Panc1 (cell line): Measurements from ENCODE around the gene STOX2. TPM values are rescaled to one million over a fixed set of nuclear protein-coding genes. Genes with fewer than 3 reads are reported as not detected.

Experiments
- ATAC-seq: fragments of 200-7000 bp; cut with Tn5 transposase; 2 replicates; pipeline ENCODE4 v1.9.1; 2020; ENCODE audit warnings: mild to moderate bottlenecking, moderate library complexity
- BruUV-seq: library from RNA; stranded (reverse); fragments of 400-500 nt; replicated peaks from 2 replicates; lab custom pipeline; 2021; lab: Mats Ljungman, UMichigan
- CTCF ChIA-PET: fragments of 300-600 bp; sonication (Branson Sonifier 250); formaldehyde crosslinking; loops from one replicate; lab custom pipeline; 2022; ENCODE audit warnings: antibody characterized with exemption; lab: Charles Lee
- POLR2A ChIA-PET: fragments of 300-600 bp; sonication (Branson Sonifier 250); formaldehyde crosslinking; loops from one replicate; lab custom pipeline; 2022; ENCODE audit warnings: antibody characterized with exemption; lab: Charles Lee
- DNase-seq: peaks from one replicate; pipeline ENCODE4 v3.0.0-alpha.2; 2010; ENCODE audit warnings: low read depth, low spot score
- H3K27ac ChIP-seq: 2 replicates; pipeline ENCODE4 v1.5.1; 2011; ENCODE audit warnings: mild to moderate bottlenecking, low read length, inconsistent platforms
- H3K27me3 ChIP-seq: fragments of 200-500 bp; sonication (Bioruptor generic); 2 replicates; pipeline ENCODE4 v1.6.0; 2014; ENCODE audit warnings: low read length, inconsistent platforms; ENCODE audit not compliant: control insufficient read depth, insufficient read depth
- H3K36me3 ChIP-seq: fragments of 200-500 bp; sonication (Bioruptor generic); 2 replicates; pipeline ENCODE4 v1.5.1; 2014; ENCODE audit warnings: inconsistent platforms, mild to moderate bottlenecking, low read length, moderate library complexity; ENCODE audit not compliant: control insufficient read depth, insufficient read depth
- H3K4me1 ChIP-seq: 2 replicates; pipeline ENCODE4 v1.5.1; 2011; ENCODE audit warnings: inconsistent platforms, mild to moderate bottlenecking, low read length, moderate library complexity; ENCODE audit not compliant: control insufficient read depth, insufficient read depth
- H3K4me3 ChIP-seq, 2 experiments: 2 replicates each; pipeline ENCODE4 v1.5.1; 2011 to 2012; ENCODE audit warnings: low read depth in 2 of 2, low read length in 2 of 2, mild to moderate bottlenecking in 2 of 2, inconsistent platforms in 1 of 2, moderate library complexity in 1 of 2
- H3K9me3 ChIP-seq: fragments of 200-500 bp; sonication (Bioruptor generic); 2 replicates; pipeline ENCODE4 v1.5.1; 2014; ENCODE audit warnings: low read depth, mild to moderate bottlenecking, inconsistent platforms, low read length, moderate library complexity; ENCODE audit not compliant: control insufficient read depth, insufficient read depth
- POLR2AphosphoS5 ChIP-seq: IDR thresholded peaks from 2 replicates; pipeline ENCODE4 v1.6.1; 2012; ENCODE audit warnings: mild to moderate bottlenecking, low read depth, low read length, moderate library complexity
- REST ChIP-seq, 2 experiments: IDR thresholded peaks; 2 replicates each; pipeline ENCODE4 v1.6.1; 2011 to 2012; ENCODE audit warnings: low read depth in 2 of 2, control low read depth in 1 of 2, low read length in 1 of 2, mild to moderate bottlenecking in 1 of 2, moderate library complexity in 1 of 2; ENCODE audit not compliant: insufficient read depth in 1 of 2
- SIN3A ChIP-seq: IDR thresholded peaks from 2 replicates; pipeline ENCODE4 v1.6.1; 2012; ENCODE audit warnings: low read depth, mild to moderate bottlenecking, low read length, moderate library complexity, borderline replicate concordance; ENCODE audit not compliant: insufficient read depth
- TCF7L2 ChIP-seq: IDR thresholded peaks from 2 replicates; pipeline ENCODE4 v1.6.1; 2011; ENCODE audit warnings: mild to moderate bottlenecking, low read depth, low read length, inconsistent platforms
- in situ Hi-C: cut with HindIII; loops from 2 replicates; pipeline ENCODE4 v1.10.0; 2016; ENCODE audit warnings: low sequenced_read_pairs, low pct_unique_long_range_greater_than_20kb
- intact Hi-C: fragments of 100-400 bp; cut with micrococcal nuclease; formaldehyde crosslinking; loops from one replicate; pipeline ENCODE4 v1.10.0; 2022; ENCODE audit not compliant: unreplicated experiment
- total RNA-seq: library from RNA; stranded (reverse); gene quantifications from one replicate; pipeline ENCODE4 v1.2.1, GENCODE V29; 2021; ENCODE audit not compliant: unreplicated experiment
- TF ChIP-seq, protein P1 (sequence below): fragments of 450-650 bp; IDR thresholded peaks from 2 replicates; pipeline ENCODE4 v1.5.1; 2017; ENCODE audit warnings: mild to moderate bottlenecking

STOX2 gene
- total RNA-seq, 1 experiment from 2014 or later: 10.6 TPM

DNA sequence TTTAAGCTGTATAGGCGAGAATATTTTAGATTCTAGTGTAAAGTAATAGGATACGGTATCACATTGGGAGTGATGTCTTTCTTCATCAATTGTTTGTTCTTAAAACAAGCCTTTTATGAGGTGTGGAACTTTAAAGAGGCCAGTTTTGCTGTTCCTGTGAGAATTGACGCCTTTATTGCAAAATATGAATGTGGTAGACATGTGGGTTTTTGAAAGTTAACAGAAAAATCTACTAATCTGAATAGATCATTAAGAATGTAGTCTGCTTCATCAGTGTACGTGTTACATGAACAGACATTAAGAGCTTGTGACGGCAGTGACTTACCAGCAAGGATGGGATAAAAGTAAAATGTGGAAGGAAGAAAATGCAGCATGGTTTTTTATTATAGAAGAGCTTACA is 63.8 kb downstream of the STOX2 start:
- H3K36me3 ChIP-seq: no peaks in the 10 kb centered on the region
- BruUV-seq: no TSS peak
- ChIA-PET CTCF (interaction anchor here (0.5 kb wide), 1 partner anchor 27 kb away, joined by 3 read pairs; no protein-coding TSS in a partner anchor), POLR2A (no interaction called here)
- in situ Hi-C loops: no loop called here
- intact Hi-C loops: no loop called here
- ATAC-seq (no peak), DNase-seq (no peak)
- H3K4me1 ChIP-seq: no peaks in the 10 kb centered on the region
- no peak for TF ChIP-seq TCF7L2
- no peak for TF ChIP-seq REST (IDR thresholded peaks at IDR 0.05; ENCODE audit: insufficient read depth in 1 of 2, low read depth in 2 of 2, low read length in 1 of 2)
- no peak for TF ChIP-seq POLR2AphosphoS5
- no peak for TF ChIP-seq SIN3A
- TF ChIP-seq, protein P1, sequence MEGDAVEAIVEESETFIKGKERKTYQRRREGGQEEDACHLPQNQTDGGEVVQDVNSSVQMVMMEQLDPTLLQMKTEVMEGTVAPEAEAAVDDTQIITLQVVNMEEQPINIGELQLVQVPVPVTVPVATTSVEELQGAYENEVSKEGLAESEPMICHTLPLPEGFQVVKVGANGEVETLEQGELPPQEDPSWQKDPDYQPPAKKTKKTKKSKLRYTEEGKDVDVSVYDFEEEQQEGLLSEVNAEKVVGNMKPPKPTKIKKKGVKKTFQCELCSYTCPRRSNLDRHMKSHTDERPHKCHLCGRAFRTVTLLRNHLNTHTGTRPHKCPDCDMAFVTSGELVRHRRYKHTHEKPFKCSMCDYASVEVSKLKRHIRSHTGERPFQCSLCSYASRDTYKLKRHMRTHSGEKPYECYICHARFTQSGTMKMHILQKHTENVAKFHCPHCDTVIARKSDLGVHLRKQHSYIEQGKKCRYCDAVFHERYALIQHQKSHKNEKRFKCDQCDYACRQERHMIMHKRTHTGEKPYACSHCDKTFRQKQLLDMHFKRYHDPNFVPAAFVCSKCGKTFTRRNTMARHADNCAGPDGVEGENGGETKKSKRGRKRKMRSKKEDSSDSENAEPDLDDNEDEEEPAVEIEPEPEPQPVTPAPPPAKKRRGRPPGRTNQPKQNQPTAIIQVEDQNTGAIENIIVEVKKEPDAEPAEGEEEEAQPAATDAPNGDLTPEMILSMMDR: no peak
- H3K9me3 ChIP-seq: no peaks in the 10 kb centered on the region
- no peak overlapping the region for H3K27ac ChIP-seq
- no peak overlapping the region for H3K4me3 ChIP-seq
- H3K27me3 ChIP-seq: no peaks in the 10 kb centered on the region

GRCh38 chr4:183969596-183969995 is 64.5 kb downstream of the STOX2 start:
- Histone ChIP-seq H3K27me3 (no peaks in the 10 kb centered on the region), H3K27ac (no peak overlapping the region), H3K36me3 (no peaks in the 10 kb centered on the region), H3K9me3 (peaks cover 6% of the 10 kb centered on the region; the same call in 1 of the 2 replicates), H3K4me3 (no peak overlapping the region), H3K4me1 (no peaks in the 10 kb centered on the region)
- intact Hi-C loops (no loop called here), in situ Hi-C loops (no loop called here)
- no peak for DNase-seq
- ATAC-seq: no peak
- no TSS peak for BruUV-seq
- no peak for TF ChIP-seq TCF7L2
- TF ChIP-seq POLR2AphosphoS5: no peak
- no peak for TF ChIP-seq SIN3A
- TF ChIP-seq, protein P1: no peak
- TF ChIP-seq REST (IDR thresholded peaks at IDR 0.05; ENCODE audit: insufficient read depth in 1 of 2, low read depth in 2 of 2, low read length in 1 of 2): no peak
- ChIA-PET CTCF (interaction anchor here (0.5 kb wide), 1 partner anchor 28 kb away, joined by 3 read pairs; no protein-coding TSS in a partner anchor), POLR2A (no interaction called here)
